Retinal pigment epithelial cell (primary cell): ENCODE results near the gene KANK3.

Experiments
- DNase-seq: peaks from one replicate; pipeline ENCODE4 v3.0.0-alpha.2; 2010; ENCODE audit warnings: low read depth
- H3K4me3 ChIP-seq: 2 replicates; pipeline ENCODE4 v1.5.1; 2011; ENCODE audit warnings: mild to moderate bottlenecking, low read length, control low read depth, moderate library complexity
- CTCF ChIP-seq: conservative IDR thresholded peaks from 2 replicates; pipeline ENCODE4 v1.5.1; 2011; ENCODE audit warnings: low read depth, low read length, control low read depth, inconsistent platforms

KANK3 gene

GRCh38 chr19:8373867-8374813 lies 31.1 kb upstream of the KANK3 start:
- no peak for DNase-seq
- TF ChIP-seq CTCF = no peak
- no peak overlapping the region for H3K4me3 ChIP-seq

GRCh38 chr19:8371011-8371804 lies 28.1 kb upstream of the KANK3 start:
- no peak overlapping the region for H3K4me3 ChIP-seq
- DNase-seq = no peak
- TF ChIP-seq CTCF = no peak

GRCh38 chr19:8370176-8371010 lies 27.3 kb upstream of the KANK3 start:
- TF ChIP-seq CTCF = no peak
- no peak overlapping the region for H3K4me3 ChIP-seq
- no peak for DNase-seq

- peak; percentile 80 for DNase-seq
- no peak for TF ChIP-seq CTCF
- H3K4me3 ChIP-seq = peak overlapping the region; percentile 5
Measured at GRCh38 chr19:8367327-8368001, 24.4 kb upstream of the KANK3 start.

- no peak for DNase-seq
- no peak overlapping the region for H3K4me3 ChIP-seq
- no peak for TF ChIP-seq CTCF
Measured at GRCh38 chr19:8366961-8367326, 23.9 kb upstream of the KANK3 start.

GRCh38 chr19:8366121-8366581 lies 23.1 kb upstream of the KANK3 start:
- TF ChIP-seq CTCF = no peak
- no peak for DNase-seq
- H3K4me3 ChIP-seq = no peak overlapping the region
